GM21723 (cell line): ENCODE results near the gene IGF2BP2.
"Not testable (repeated sequence)": the region's sequence is repeated elsewhere in the genome, so short reads cannot be mapped to it uniquely, and the experiment has no call there.

Experiments used
- ATAC-seq: cut with Tn5 transposase; IDR thresholded peaks from one replicate; pipeline ENCODE4 v1.9.1; 2021; ENCODE audit warnings: mild to moderate bottlenecking, moderate library complexity; ENCODE audit not compliant: unreplicated experiment

The IGF2BP2 gene

GRCh38 chr3:185825006-185825638 lies at the start of gene IGF2BP2:
IGF2BP2 (minus strand) TSS chr3:185825042; CDS start chr3:185824960, 82 bp downstream.
- peak; percentile 75 for ATAC-seq

- no peak for ATAC-seq
Measured at GRCh38 chr3:185874119-185874518, 49.3 kb upstream of the IGF2BP2 start.

GRCh38 chr3:185867650-185868049 lies 42.8 kb upstream of the IGF2BP2 start:
- no peak for ATAC-seq

- no peak for ATAC-seq
Measured at GRCh38 chr3:185866995-185867394, 42.2 kb upstream of the IGF2BP2 start.

- ATAC-seq, result no peak
Measured at GRCh38 chr3:185866555-185866954, 41.7 kb upstream of the IGF2BP2 start.

- ATAC-seq, result no peak
Measured at GRCh38 chr3:185865247-185865646, 40.4 kb upstream of the IGF2BP2 start.

GRCh38 chr3:185864767-185865166 lies 39.9 kb upstream of the IGF2BP2 start:
- no peak for ATAC-seq

- ATAC-seq, result no peak
Measured at GRCh38 chr3:185862920-185863319, 38.1 kb upstream of the IGF2BP2 start.

- no peak for ATAC-seq
Measured at GRCh38 chr3:185859294-185859972, 34.6 kb upstream of the IGF2BP2 start.

- ATAC-seq, result no peak
Measured at GRCh38 chr3:185858502-185859225, 33.8 kb upstream of the IGF2BP2 start.

- no peak for ATAC-seq
Measured at GRCh38 chr3:185857208-185857607, 32.4 kb upstream of the IGF2BP2 start.

GRCh38 chr3:185856652-185857051 lies 31.8 kb upstream of the IGF2BP2 start:
- ATAC-seq, result no peak

GRCh38 chr3:185853771-185854170 lies 28.9 kb upstream of the IGF2BP2 start:
- ATAC-seq, result not testable (repeated sequence)

GRCh38 chr3:185852635-185853034 lies 27.8 kb upstream of the IGF2BP2 start:
- ATAC-seq, result no peak

GRCh38 chr3:185851959-185852358 lies 27.1 kb upstream of the IGF2BP2 start:
- ATAC-seq, result no peak

GRCh38 chr3:185851046-185851445 lies 26.2 kb upstream of the IGF2BP2 start:
- no peak for ATAC-seq

- no peak for ATAC-seq
Measured at GRCh38 chr3:185847506-185847905, 22.7 kb upstream of the IGF2BP2 start.

GRCh38 chr3:185846037-185846436 lies 21.2 kb upstream of the IGF2BP2 start:
- no peak for ATAC-seq

GRCh38 chr3:185844051-185844450 lies 19.2 kb upstream of the IGF2BP2 start:
- no peak for ATAC-seq

- ATAC-seq, result no peak
Measured at GRCh38 chr3:185843635-185844034, 18.8 kb upstream of the IGF2BP2 start.

- ATAC-seq, result no peak
Measured at GRCh38 chr3:185843126-185843525, 18.3 kb upstream of the IGF2BP2 start.

GRCh38 chr3:185842241-185842640 lies 17.4 kb upstream of the IGF2BP2 start:
- ATAC-seq, result no peak
